ENCODE results near the gene ZP4. TPM values are rescaled to one million over a fixed set of nuclear protein-coding genes. Genes with fewer than 3 reads are reported as not detected.

ZP4 gene
- total RNA-seq, 1 experiment from 2014 or later: not detected

DNA sequence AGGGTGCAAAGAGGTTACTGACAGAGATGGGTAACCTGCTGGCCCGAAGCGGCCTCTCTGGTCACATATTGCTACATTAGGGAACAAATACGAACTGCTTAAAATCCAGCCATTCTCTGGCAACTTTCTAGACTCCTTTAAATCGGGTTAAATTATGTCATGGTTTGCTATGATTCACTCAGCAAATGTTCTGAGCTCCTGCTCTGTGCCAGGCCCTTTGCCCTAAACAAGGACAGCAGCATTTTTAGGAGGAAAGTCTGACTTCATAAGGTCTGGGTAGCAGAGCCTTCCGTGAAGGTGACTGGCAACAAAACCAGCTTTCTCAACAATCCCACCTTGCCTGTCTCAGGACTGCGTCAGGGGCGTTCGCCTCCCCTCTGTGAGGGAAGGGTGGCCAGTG is 15.4 kb downstream of the ZP4 start:
- intact Hi-C loops (cut with micrococcal nuclease): loop anchor here (10.0 kb wide), 1 partner anchor 250 kb away; no protein-coding TSS in a partner anchor
- BruUV-seq (replicated peaks): no TSS peak
- POLR2A ChIA-PET (ENCODE audit: unreplicated experiment): no interaction called here

DNA sequence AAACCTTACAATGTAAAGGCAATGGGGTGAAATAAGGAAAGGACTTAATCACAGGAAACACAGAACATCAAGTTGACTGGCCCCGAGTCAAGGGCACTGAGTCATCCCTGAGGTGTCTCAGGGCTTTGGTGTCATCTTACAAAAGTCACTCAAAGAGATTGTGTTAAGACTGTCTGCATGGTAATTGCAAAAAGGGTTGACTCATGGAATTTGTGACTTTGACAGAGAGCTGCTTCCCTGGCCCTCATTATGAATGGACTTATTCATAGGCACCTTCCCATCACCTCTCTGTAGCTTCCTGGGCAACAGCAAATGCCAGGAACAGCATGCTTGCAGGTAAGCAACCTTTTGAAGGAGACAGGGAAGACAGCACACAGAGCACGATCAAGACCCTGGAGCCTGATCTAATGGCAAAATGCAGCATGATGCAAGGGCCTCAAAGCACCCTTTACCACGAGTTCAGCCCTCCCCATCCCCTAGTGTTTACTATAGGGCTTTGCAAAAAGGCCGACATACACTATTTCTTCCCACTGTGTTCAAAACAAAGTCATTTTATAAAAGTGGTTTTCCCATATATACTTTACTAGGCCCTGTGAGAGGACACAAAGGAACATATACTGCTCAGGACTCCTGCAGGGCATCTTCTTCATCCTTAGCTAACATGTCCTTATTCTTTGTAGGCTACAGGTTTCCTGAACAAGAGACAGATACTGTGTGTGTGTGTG is 17.1 kb downstream of the ZP4 start:
- peak; percentile 89 for ATAC-seq
- DNase-seq: peak; percentile 91
- ChIA-PET POLR2A (ENCODE audit: unreplicated experiment) (no interaction called here), CTCF (no interaction called here)
- Histone ChIP-seq H3K4me1 (ENCODE audit: insufficient read depth, low read length) (peaks cover 35% of the 10 kb centered on the region), H3K27me3 (ENCODE audit: low read length) (no peaks in the 10 kb centered on the region), H3K9me2 (replicated peaks; ENCODE audit: low read length) (no peaks in the 10 kb centered on the region), H3K36me3 (ENCODE audit: low read depth, low read length) (no peaks in the 10 kb centered on the region), H3K79me2 (ENCODE audit: low read length) (no peaks in the 10 kb centered on the region), H2AFZ (ENCODE audit: low read length) (no peak overlapping the region), H3K4me2 (ENCODE audit: low read length) (peak overlapping the region; percentile 41), H3F3A (ENCODE audit: low read length, unreplicated experiment) (no peaks in the 10 kb centered on the region), H3K9me3 (ENCODE audit: low read length) (no peaks in the 10 kb centered on the region), H3K27ac (ENCODE audit: low read length) (peak overlapping the region; percentile 84), H3K4me3 (ENCODE audit: low read length) (no peak overlapping the region), H3K9ac (ENCODE audit: low read length) (peak overlapping the region; percentile 21; the same call in 1 of the 2 replicates), H4K20me1 (ENCODE audit: low read length) (no peaks in the 10 kb centered on the region)
- TF ChIP-seq EZH2phosphoT487 (IDR thresholded peaks at IDR 0.05; ENCODE audit: borderline replicate concordance, low read length): no peak
- TF ChIP-seq, protein P1, sequence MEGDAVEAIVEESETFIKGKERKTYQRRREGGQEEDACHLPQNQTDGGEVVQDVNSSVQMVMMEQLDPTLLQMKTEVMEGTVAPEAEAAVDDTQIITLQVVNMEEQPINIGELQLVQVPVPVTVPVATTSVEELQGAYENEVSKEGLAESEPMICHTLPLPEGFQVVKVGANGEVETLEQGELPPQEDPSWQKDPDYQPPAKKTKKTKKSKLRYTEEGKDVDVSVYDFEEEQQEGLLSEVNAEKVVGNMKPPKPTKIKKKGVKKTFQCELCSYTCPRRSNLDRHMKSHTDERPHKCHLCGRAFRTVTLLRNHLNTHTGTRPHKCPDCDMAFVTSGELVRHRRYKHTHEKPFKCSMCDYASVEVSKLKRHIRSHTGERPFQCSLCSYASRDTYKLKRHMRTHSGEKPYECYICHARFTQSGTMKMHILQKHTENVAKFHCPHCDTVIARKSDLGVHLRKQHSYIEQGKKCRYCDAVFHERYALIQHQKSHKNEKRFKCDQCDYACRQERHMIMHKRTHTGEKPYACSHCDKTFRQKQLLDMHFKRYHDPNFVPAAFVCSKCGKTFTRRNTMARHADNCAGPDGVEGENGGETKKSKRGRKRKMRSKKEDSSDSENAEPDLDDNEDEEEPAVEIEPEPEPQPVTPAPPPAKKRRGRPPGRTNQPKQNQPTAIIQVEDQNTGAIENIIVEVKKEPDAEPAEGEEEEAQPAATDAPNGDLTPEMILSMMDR (conservative IDR thresholded peaks at IDR 0.05; ENCODE audit: low read depth, low read length): no peak
- no peak for TF ChIP-seq EZH2 (IDR thresholded peaks at IDR 0.05; ENCODE audit: low read length, unreplicated experiment)
- no TSS peak for BruUV-seq (replicated peaks)
- intact Hi-C loops (cut with micrococcal nuclease): loop anchor here (2.0 to 10.0 kb wide), 3 partner anchors 53 to 251 kb away; no protein-coding TSS in a partner anchor

More for the DNA sequence above, 15.4 kb downstream of the ZP4 start:
- H3K79me2 ChIP-seq (ENCODE audit: low read length): no peaks in the 10 kb centered on the region
- H3K4me1 ChIP-seq (ENCODE audit: insufficient read depth, low read length): peaks cover 42% of the 10 kb centered on the region
- H3K9me3 ChIP-seq (ENCODE audit: low read length): no peaks in the 10 kb centered on the region
- DNase-seq (peak; percentile 63), ATAC-seq (peak; percentile 68)
- no peaks in the 10 kb centered on the region for H3F3A ChIP-seq (ENCODE audit: low read length, unreplicated experiment)
- no peaks in the 10 kb centered on the region for H3K9me2 ChIP-seq (replicated peaks; ENCODE audit: low read length)
- peak overlapping the region; percentile 65 for H3K4me2 ChIP-seq (ENCODE audit: low read length)
- TF ChIP-seq EZH2phosphoT487 (IDR thresholded peaks at IDR 0.05; ENCODE audit: borderline replicate concordance, low read length) (no peak), EZH2 (IDR thresholded peaks at IDR 0.05; ENCODE audit: low read length, unreplicated experiment) (no peak)
- TF ChIP-seq, protein P1 (conservative IDR thresholded peaks at IDR 0.05; ENCODE audit: low read depth, low read length): no peak
- CTCF ChIA-PET: interaction anchor here (0.6 kb wide), 1 partner anchor 1585 kb away, joined by 3 read pairs; no protein-coding TSS in a partner anchor
- no peaks in the 10 kb centered on the region for H3K27me3 ChIP-seq (ENCODE audit: low read length)
- no peaks in the 10 kb centered on the region for H4K20me1 ChIP-seq (ENCODE audit: low read length)
- H3K9ac ChIP-seq (ENCODE audit: low read length): no peak overlapping the region
- peak overlapping the region; percentile 40 for H3K27ac ChIP-seq (ENCODE audit: low read length)
- no peak overlapping the region for H3K4me3 ChIP-seq (ENCODE audit: low read length)
- H2AFZ ChIP-seq (ENCODE audit: low read length): 0 out of 2 replicates have a peak overlapping the region, but pooled peaks have one; percentile 37
- H3K36me3 ChIP-seq (ENCODE audit: low read depth, low read length): no peaks in the 10 kb centered on the region
